ENCODE data around the gene MRPS16.

DNA sequence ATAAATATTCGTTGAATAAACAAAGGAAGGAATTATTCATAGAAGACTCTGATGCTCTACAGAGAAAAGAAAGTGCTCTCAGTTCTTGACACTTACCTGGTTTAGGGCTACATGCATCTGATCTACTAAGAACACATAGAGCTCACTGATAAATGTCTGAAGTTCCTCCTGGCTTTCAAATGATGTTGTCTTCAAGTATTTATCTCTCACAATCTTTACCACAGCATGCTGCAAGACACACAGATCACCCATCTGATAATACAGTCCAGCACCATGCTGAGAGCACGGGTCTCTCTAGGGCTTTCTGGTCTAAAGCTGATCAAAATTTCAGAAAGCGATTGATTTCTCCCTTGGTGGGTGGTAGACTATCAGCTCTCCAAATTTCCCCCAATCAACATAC is 44.5 kb upstream of the MRPS16 start:
- TF ChIP-seq, protein P1, sequence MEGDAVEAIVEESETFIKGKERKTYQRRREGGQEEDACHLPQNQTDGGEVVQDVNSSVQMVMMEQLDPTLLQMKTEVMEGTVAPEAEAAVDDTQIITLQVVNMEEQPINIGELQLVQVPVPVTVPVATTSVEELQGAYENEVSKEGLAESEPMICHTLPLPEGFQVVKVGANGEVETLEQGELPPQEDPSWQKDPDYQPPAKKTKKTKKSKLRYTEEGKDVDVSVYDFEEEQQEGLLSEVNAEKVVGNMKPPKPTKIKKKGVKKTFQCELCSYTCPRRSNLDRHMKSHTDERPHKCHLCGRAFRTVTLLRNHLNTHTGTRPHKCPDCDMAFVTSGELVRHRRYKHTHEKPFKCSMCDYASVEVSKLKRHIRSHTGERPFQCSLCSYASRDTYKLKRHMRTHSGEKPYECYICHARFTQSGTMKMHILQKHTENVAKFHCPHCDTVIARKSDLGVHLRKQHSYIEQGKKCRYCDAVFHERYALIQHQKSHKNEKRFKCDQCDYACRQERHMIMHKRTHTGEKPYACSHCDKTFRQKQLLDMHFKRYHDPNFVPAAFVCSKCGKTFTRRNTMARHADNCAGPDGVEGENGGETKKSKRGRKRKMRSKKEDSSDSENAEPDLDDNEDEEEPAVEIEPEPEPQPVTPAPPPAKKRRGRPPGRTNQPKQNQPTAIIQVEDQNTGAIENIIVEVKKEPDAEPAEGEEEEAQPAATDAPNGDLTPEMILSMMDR (conservative IDR thresholded peaks at IDR 0.05 in 1 of 2, IDR thresholded peaks at IDR 0.05 in 1 of 2; ENCODE audit: extremely low read depth in 1 of 2, insufficient read depth in 1 of 2, low read depth in 1 of 2, low read length in 2 of 2), result no peak
- TF ChIP-seq EZH2 (IDR thresholded peaks at IDR 0.05; ENCODE audit: borderline replicate concordance, low read length), result no peak
